ENCODE results near the gene LMCD1. TPM values are rescaled to one million over a fixed set of nuclear protein-coding genes. Genes with fewer than 3 reads are reported as not detected.

Gene LMCD1
- total and polyA plus RNA-seq, 12 donors = 18.6 to 459 (median 45.7) TPM

- Histone ChIP-seq H3K4me1 (peaks cover 0 to 3% (median 0%) of the 10 kb centered on the region in 9 donors), H3K36me3 (no peaks in the 10 kb centered on the region), H3K27me3 (no peaks in the 10 kb centered on the region), H3K27ac (no peak overlapping the region), H3K4me3 (no peak overlapping the region), H3K9me3 (no peaks in the 10 kb centered on the region)
- WGBS, 2 donors = 61 to 73% methylated on average over 1 of the region's 1 CpG
- no peak for TF ChIP-seq CTCF (IDR thresholded peaks at IDR 0.05)
- intact Hi-C loops (cut with DNase I) = no loop called here
- ATAC-seq = no peak
- no peak for DNase-seq
Observed at GRCh38 chr3:8466526-8466925, 35.1 kb upstream of the LMCD1 start.

- ATAC-seq = peak in 1 of 8 donors; percentile 56
- Histone ChIP-seq H3K4me3 (no peak overlapping the region), H3K4me1 (peaks cover 0 to 7% (median 0%) of the 10 kb centered on the region in 9 donors), H3K36me3 (no peaks in the 10 kb centered on the region), H3K9me3 (no peaks in the 10 kb centered on the region), H3K27ac (no peak overlapping the region), H3K27me3 (no peaks in the 10 kb centered on the region)
- 72 to 82% methylated on average over 11 of the region's 11 CpGs for WGBS, 2 donors
- TF ChIP-seq CTCF (IDR thresholded peaks at IDR 0.05) = no peak
- intact Hi-C loops (cut with DNase I) = no loop called here
- no peak for DNase-seq
Observed at GRCh38 chr3:8470801-8471200, 30.8 kb upstream of the LMCD1 start.

- ATAC-seq (no peak), DNase-seq (no peak)
- Histone ChIP-seq H3K27ac (no peak overlapping the region), H3K9me3 (no peaks in the 10 kb centered on the region), H3K4me1 (peaks cover 0 to 7% (median 0%) of the 10 kb centered on the region in 9 donors), H3K27me3 (no peaks in the 10 kb centered on the region), H3K4me3 (no peak overlapping the region), H3K36me3 (no peaks in the 10 kb centered on the region)
- 75 to 81% methylated on average over 2 of the region's 2 CpGs for WGBS, 2 donors
- intact Hi-C loops (cut with DNase I) = no loop called here
- TF ChIP-seq CTCF (IDR thresholded peaks at IDR 0.05) = no peak
Observed at GRCh38 chr3:8472549-8472948, 29.1 kb upstream of the LMCD1 start.

- no peaks in the 10 kb centered on the region for H3K36me3 ChIP-seq
- DNase-seq (no peak), ATAC-seq (no peak)
- TF ChIP-seq CTCF (IDR thresholded peaks at IDR 0.05) = no peak
- H3K9me3 ChIP-seq = no peaks in the 10 kb centered on the region
- H3K27me3 ChIP-seq = no peaks in the 10 kb centered on the region
- intact Hi-C loops (cut with DNase I) = no loop called here
- 95 to 99% methylated on average over 4 of the region's 4 CpGs for WGBS, 2 donors
- H3K4me3 ChIP-seq = no peak overlapping the region
- peaks cover 0 to 7% (median 0%) of the 10 kb centered on the region in 9 donors for H3K4me1 ChIP-seq
- no peak overlapping the region for H3K27ac ChIP-seq
Observed at GRCh38 chr3:8473029-8473428, 28.6 kb upstream of the LMCD1 start.

All from heart right ventricle (tissue), 16 donors.